ENCODE data around the gene PREX1. TPM values are rescaled to one million over a fixed set of nuclear protein-coding genes. Genes with fewer than 3 reads are reported as not detected.

Gene PREX1
- total RNA-seq, 1 experiment from 2014 or later: 3.3 TPM

DNA sequence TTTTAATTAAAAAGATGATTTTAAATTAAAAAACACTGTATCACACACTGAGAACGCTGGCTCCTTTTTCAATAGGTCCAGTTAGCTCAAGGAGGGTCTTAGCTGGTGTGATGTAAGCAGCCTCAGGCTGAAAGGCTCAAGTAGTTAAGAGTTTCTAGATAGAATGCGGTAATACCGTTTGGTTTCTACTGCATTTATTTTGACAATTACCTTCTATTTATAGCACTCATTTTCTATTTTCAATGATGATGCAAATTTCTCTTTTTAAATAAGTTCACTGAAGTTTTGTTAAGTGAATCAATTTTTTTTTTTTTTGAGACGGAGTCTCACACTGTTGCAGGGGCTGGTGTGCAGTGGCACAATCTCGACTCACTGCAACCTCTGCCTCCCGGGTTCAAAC lies 87.1 kb downstream of the PREX1 start:
- Histone ChIP-seq H3K9me3 (ENCODE audit: insufficient read depth, low read depth) (no peaks in the 10 kb centered on the region), H3K9me2 (ENCODE audit: insufficient read depth) (no peaks in the 10 kb centered on the region), H3K4me3 (no peak overlapping the region), H3K27me3 (ENCODE audit: insufficient read depth, low read depth) (no peaks in the 10 kb centered on the region), H4K20me1 (ENCODE audit: insufficient read depth) (no peaks in the 10 kb centered on the region), H3K36me3 (ENCODE audit: low read depth) (no peaks in the 10 kb centered on the region), H3K4me2 (no peak overlapping the region), H3K4me1 (replicated peaks; ENCODE audit: insufficient read depth) (no peaks in the 10 kb centered on the region), H2AFZ (no peak overlapping the region), H3K79me2 (ENCODE audit: low read depth) (no peaks in the 10 kb centered on the region), H3F3A (ENCODE audit: insufficient read depth, low read depth) (no peaks in the 10 kb centered on the region), H3K27ac (no peak overlapping the region)
- CTCF ChIA-PET: no interaction called here
- no peak for DNase-seq
- POLR2A ChIA-PET (ENCODE audit: unreplicated experiment): interaction anchor here (0.7 kb wide), 1 partner anchor 15 kb away, joined by 3 read pairs; no protein-coding TSS in a partner anchor
- TF ChIP-seq EZH2 (IDR thresholded peaks at IDR 0.05; ENCODE audit: low read depth): no peak
- TF ChIP-seq, protein P1, sequence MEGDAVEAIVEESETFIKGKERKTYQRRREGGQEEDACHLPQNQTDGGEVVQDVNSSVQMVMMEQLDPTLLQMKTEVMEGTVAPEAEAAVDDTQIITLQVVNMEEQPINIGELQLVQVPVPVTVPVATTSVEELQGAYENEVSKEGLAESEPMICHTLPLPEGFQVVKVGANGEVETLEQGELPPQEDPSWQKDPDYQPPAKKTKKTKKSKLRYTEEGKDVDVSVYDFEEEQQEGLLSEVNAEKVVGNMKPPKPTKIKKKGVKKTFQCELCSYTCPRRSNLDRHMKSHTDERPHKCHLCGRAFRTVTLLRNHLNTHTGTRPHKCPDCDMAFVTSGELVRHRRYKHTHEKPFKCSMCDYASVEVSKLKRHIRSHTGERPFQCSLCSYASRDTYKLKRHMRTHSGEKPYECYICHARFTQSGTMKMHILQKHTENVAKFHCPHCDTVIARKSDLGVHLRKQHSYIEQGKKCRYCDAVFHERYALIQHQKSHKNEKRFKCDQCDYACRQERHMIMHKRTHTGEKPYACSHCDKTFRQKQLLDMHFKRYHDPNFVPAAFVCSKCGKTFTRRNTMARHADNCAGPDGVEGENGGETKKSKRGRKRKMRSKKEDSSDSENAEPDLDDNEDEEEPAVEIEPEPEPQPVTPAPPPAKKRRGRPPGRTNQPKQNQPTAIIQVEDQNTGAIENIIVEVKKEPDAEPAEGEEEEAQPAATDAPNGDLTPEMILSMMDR (conservative IDR thresholded peaks at IDR 0.05): no peak
- intact Hi-C loops (cut with micrococcal nuclease; ENCODE audit: unreplicated experiment): no loop called here
- BruUV-seq (replicated peaks): no TSS peak

DNA sequence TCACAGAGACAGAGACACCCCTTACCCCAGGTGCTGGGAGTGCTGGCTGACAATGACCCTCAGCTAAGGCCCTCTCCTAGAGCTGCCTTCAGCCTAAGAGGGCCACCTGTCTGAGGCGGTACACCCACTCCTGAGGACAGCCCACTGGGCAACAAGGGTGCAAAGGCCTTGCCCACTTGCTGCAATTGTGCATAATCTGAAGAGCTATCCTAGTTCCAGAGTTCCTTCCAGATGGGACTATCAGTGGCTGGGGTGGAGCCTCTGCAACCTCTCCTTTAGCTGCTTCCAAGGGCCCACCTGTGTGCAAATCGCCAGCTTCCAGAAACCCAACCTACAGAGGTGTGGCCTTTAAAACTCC lies 87.5 kb downstream of the PREX1 start:
- ChIA-PET POLR2A (ENCODE audit: unreplicated experiment) (no interaction called here), CTCF (no interaction called here)
- BruUV-seq (replicated peaks): no TSS peak
- Histone ChIP-seq H3K4me2 (no peak overlapping the region), H2AFZ (no peak overlapping the region), H3K9me2 (ENCODE audit: insufficient read depth) (no peaks in the 10 kb centered on the region), H3K9me3 (ENCODE audit: insufficient read depth, low read depth) (no peaks in the 10 kb centered on the region), H3K4me3 (no peak overlapping the region), H3K4me1 (replicated peaks; ENCODE audit: insufficient read depth) (no peaks in the 10 kb centered on the region), H3K27me3 (ENCODE audit: insufficient read depth, low read depth) (no peaks in the 10 kb centered on the region), H4K20me1 (ENCODE audit: insufficient read depth) (no peaks in the 10 kb centered on the region), H3F3A (ENCODE audit: insufficient read depth, low read depth) (no peaks in the 10 kb centered on the region), H3K27ac (no peak overlapping the region), H3K36me3 (ENCODE audit: low read depth) (no peaks in the 10 kb centered on the region), H3K79me2 (ENCODE audit: low read depth) (no peaks in the 10 kb centered on the region)
- TF ChIP-seq EZH2 (IDR thresholded peaks at IDR 0.05; ENCODE audit: low read depth): no peak
- TF ChIP-seq, protein P1 (conservative IDR thresholded peaks at IDR 0.05): no peak
- intact Hi-C loops (cut with micrococcal nuclease; ENCODE audit: unreplicated experiment): no loop called here
- DNase-seq: no peak

DNA sequence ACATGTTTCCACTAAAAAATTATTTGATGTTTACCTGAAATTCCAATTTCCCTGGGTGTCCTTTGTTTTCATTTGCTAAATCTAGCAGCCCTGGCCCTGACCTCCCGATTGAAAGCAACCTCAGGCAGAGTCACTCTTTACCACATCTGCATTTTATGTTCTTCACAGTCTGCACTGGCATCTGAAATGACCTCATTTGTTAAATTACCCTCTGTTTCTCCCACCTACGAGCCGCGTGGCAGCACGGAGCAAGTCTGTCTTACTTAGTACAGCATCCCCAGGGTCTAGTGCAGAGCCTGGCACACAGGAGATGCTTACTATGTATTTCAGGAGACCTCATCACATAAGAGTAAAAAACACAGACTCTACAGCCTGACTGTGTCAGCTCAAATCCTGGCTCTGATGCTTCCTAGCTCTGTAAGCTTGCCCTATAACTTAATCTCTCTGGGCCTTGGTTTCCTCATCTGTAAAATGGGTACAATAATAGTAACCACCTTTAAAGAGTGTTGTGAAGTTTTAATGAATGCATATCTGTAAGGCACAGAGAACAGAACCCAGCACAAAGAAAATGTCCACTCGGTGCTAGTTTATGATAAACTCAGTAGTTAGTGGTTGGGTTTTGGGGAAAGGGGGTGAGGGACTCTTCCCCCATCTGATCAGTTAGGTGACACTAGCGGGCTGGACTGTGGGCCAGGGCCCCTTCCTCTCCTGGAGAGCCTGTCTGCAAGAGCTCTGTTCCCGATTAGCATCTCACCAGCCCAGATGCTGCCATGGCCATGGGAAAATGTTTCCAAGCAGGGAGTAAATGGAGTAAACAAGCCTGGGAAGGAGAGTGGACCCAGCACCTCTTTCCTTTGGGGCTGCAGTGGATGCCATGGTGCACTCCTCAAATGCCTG lies 88.2 kb downstream of the PREX1 start:
- intact Hi-C loops (cut with micrococcal nuclease; ENCODE audit: unreplicated experiment): no loop called here
- H3K4me1 ChIP-seq (replicated peaks; ENCODE audit: insufficient read depth): no peaks in the 10 kb centered on the region
- no peak for DNase-seq
- no peaks in the 10 kb centered on the region for H3K79me2 ChIP-seq (ENCODE audit: low read depth)
- POLR2A ChIA-PET (ENCODE audit: unreplicated experiment): interaction anchor here (0.6 kb wide), 1 partner anchor 79 kb away, joined by 3 read pairs; no protein-coding TSS in a partner anchor
- no peak overlapping the region for H2AFZ ChIP-seq
- no peaks in the 10 kb centered on the region for H3F3A ChIP-seq (ENCODE audit: insufficient read depth, low read depth)
- no peaks in the 10 kb centered on the region for H4K20me1 ChIP-seq (ENCODE audit: insufficient read depth)
- no peaks in the 10 kb centered on the region for H3K27me3 ChIP-seq (ENCODE audit: insufficient read depth, low read depth)
- no peaks in the 10 kb centered on the region for H3K9me2 ChIP-seq (ENCODE audit: insufficient read depth)
- no peaks in the 10 kb centered on the region for H3K36me3 ChIP-seq (ENCODE audit: low read depth)
- BruUV-seq (replicated peaks): no TSS peak
- no peak for TF ChIP-seq EZH2 (IDR thresholded peaks at IDR 0.05; ENCODE audit: low read depth)
- TF ChIP-seq, protein P1 (conservative IDR thresholded peaks at IDR 0.05): no peak
- H3K4me2 ChIP-seq: no peak overlapping the region
- no peak overlapping the region for H3K27ac ChIP-seq
- CTCF ChIA-PET: no interaction called here
- no peaks in the 10 kb centered on the region for H3K9me3 ChIP-seq (ENCODE audit: insufficient read depth, low read depth)
- H3K4me3 ChIP-seq: no peak overlapping the region

All from PC-9 (cell line).